CD14-positive monocyte (primary cell): ENCODE data around the gene ARL5C. TPM values are rescaled to one million over a fixed set of nuclear protein-coding genes. Genes with fewer than 3 reads are reported as not detected.

Experiments used
- DNase-seq, 3 donors: peaks; one replicate each; pipeline ENCODE4 v3.0.0-alpha.2; 2011 to 2022
- H2AFZ ChIP-seq: 2 replicates; pipeline ENCODE4 v1.6.0; 2012; ENCODE audit warnings: mild to moderate bottlenecking, low read depth, low read length, inconsistent platforms; ENCODE audit not compliant: insufficient read depth, poor library complexity, severe bottlenecking
- H3K27ac ChIP-seq, 2 donors: 1 replicate in 1 of 2; 2 replicates in 1 of 2; pipeline ENCODE4 v1.5.1; 2012 to 2013; ENCODE audit warnings: low read length in 2 of 2, control low read depth in 1 of 2, inconsistent platforms in 1 of 2, low read depth in 1 of 2, mild to moderate bottlenecking in 1 of 2
- H3K27me3 ChIP-seq, 2 donors: one replicate each; pipeline versions ENCODE4 v1.6.0 to v1.6.1; 2011 to 2013; ENCODE audit warnings: low read length in 2 of 2; ENCODE audit not compliant: control insufficient read depth in 2 of 2, insufficient read depth in 2 of 2
- H3K36me3 ChIP-seq, 2 donors: replicated peaks in 1 of 2; 1 replicate in 1 of 2; 2 replicates in 1 of 2; pipeline versions ENCODE4 v1.5.1 to v1.6.1; 2012 to 2013; ENCODE audit warnings: low read length in 2 of 2, control low read depth in 1 of 2, inconsistent platforms in 1 of 2, mild to moderate bottlenecking in 1 of 2; ENCODE audit not compliant: insufficient read depth in 2 of 2, control insufficient read depth in 1 of 2
- H3K4me1 ChIP-seq, 2 donors: 1 replicate in 1 of 2; 2 replicates in 1 of 2; pipeline versions ENCODE4 v1.5.1 to v1.6.1; 2012 to 2013; ENCODE audit warnings: low read length in 2 of 2, control low read depth in 1 of 2, inconsistent platforms in 1 of 2, mild to moderate bottlenecking in 1 of 2, moderate library complexity in 1 of 2; ENCODE audit not compliant: insufficient read depth in 2 of 2, control insufficient read depth in 1 of 2
- H3K4me2 ChIP-seq: replicated peaks from 2 replicates; pipeline ENCODE3; 2012; ENCODE audit warnings: low read length, moderate library complexity, mild to moderate bottlenecking; ENCODE audit not compliant: poor library complexity, severe bottlenecking; ENCODE audit errors: extremely low read depth
- H3K4me3 ChIP-seq, 3 experiments: fragments of 200-600 bp in 1 of 3; sonication (generic) in 1 of 3; replicated peaks in 1 of 3; 1 replicate in 2 of 3; 2 replicates in 1 of 3; pipeline ENCODE4 v1.5.1; 2011 to 2013; ENCODE audit warnings: low read length in 3 of 3, mild to moderate bottlenecking in 3 of 3, control low read depth in 2 of 3, low read depth in 2 of 3, inconsistent platforms in 1 of 3, moderate library complexity in 1 of 3
- H3K79me2 ChIP-seq: 2 replicates; pipeline ENCODE4 v1.6.0; 2012; ENCODE audit warnings: mild to moderate bottlenecking, control low read depth, inconsistent platforms, low read length, moderate library complexity; ENCODE audit not compliant: insufficient read depth
- H3K9ac ChIP-seq: 2 replicates; pipeline ENCODE4 v1.6.0; 2017; ENCODE audit warnings: low read length, mild to moderate bottlenecking; ENCODE audit not compliant: insufficient read depth, poor library complexity, severe bottlenecking
- H3K9me3 ChIP-seq, 2 donors: replicated peaks in 1 of 2; 1 replicate in 1 of 2; 2 replicates in 1 of 2; pipeline versions ENCODE4 v1.5.1 to v1.6.1; 2012 to 2013; ENCODE audit warnings: low read length in 2 of 2, control low read depth in 1 of 2; ENCODE audit not compliant: control insufficient read depth in 1 of 2, insufficient read depth in 1 of 2
- H4K20me1 ChIP-seq: 2 replicates; pipeline ENCODE4 v1.6.0; 2012; ENCODE audit warnings: mild to moderate bottlenecking, low read length, control low read depth, moderate library complexity; ENCODE audit not compliant: insufficient read depth
- H3K27ac Mint-ChIP-seq, 7 donors: one replicate each; pipeline ENCODE4 v1.8.0; 2020; ENCODE audit warnings: mild to moderate bottlenecking in 7 of 7, mixed read lengths in 7 of 7, moderate library complexity in 6 of 7, inconsistent platforms in 2 of 7
- H3K27me3 Mint-ChIP-seq, 3 donors: one replicate each; pipeline ENCODE4 v1.8.0; 2021 to 2022; ENCODE audit warnings: low read depth in 3 of 3, mild to moderate bottlenecking in 3 of 3, mixed read lengths in 3 of 3, moderate library complexity in 3 of 3, inconsistent platforms in 1 of 3
- H3K36me3 Mint-ChIP-seq, 2 donors: one replicate each; pipeline ENCODE4 v1.8.0; 2020; ENCODE audit warnings: mixed read lengths in 2 of 2, inconsistent platforms in 1 of 2, mild to moderate bottlenecking in 1 of 2
- H3K4me1 Mint-ChIP-seq: one replicate; pipeline ENCODE4 v1.8.0; 2020; ENCODE audit warnings: mild to moderate bottlenecking, mixed read lengths
- H3K4me3 Mint-ChIP-seq, 2 donors: one replicate each; pipeline ENCODE4 v1.8.0; 2020; ENCODE audit warnings: mild to moderate bottlenecking in 2 of 2, mixed read lengths in 2 of 2, moderate library complexity in 1 of 2
- H3K9me3 Mint-ChIP-seq, 7 donors: one replicate each; pipeline ENCODE4 v1.8.0; 2020 to 2022; ENCODE audit warnings: mixed read lengths in 7 of 7, mild to moderate bottlenecking in 6 of 7, moderate library complexity in 6 of 7, inconsistent platforms in 2 of 7
- CTCF ChIP-seq: fragments of 200-600 bp; IDR thresholded peaks from one replicate; pipeline ENCODE4 v1.8.0; 2022; ENCODE audit warnings: antibody characterized with exemption, mild to moderate bottlenecking
- WGBS: methylation state at CpG from one replicate; pipeline ENCODE4 v1.1.5; 2013; ENCODE audit warnings: missing lambda C conversion rate; ENCODE audit not compliant: insufficient coverage; 5-methylcytosine and 5-hydroxymethylcytosine counted together
- intact Hi-C, 2 donors: fragments of 100-400 bp; cut with micrococcal nuclease; formaldehyde crosslinking; loops; one replicate each; pipeline versions ENCODE4 v1.15.0 to v1.15.1; 2023
- polyA plus RNA-seq, 3 donors: library from polyadenylated mRNA; depleted of rRNA in 1 of 3; unstranded in 2 of 3; stranded (reverse) in 1 of 3; fragments of 300-500 nt in 2 of 3; fragments of >200 nt in 1 of 3; fragmentation: Illumina TruSeq in 2 of 3; gene quantifications; 1 replicate in 2 of 3; 2 replicates in 1 of 3; pipeline ENCODE4 v1.2.3, GENCODE V29; 2012 to 2021

ARL5C gene
- polyA plus RNA-seq, 3 donors: 0.04 TPM; not detected in 2

GRCh38 chr17:39164675-39165143 lies 1.3 kb downstream of the ARL5C start:
- intact Hi-C loops: loop anchor here (2.0 to 10.0 kb wide), 5 partner anchors 32 to 177 kb away; partner anchors contain the start of gene CACNB1 (in 2 of the 2)
- Histone ChIP-seq H3K9me3 (no peaks in the 10 kb centered on the region), H3K79me2 (peaks cover 14% of the 10 kb centered on the region), H3K27ac (peak overlapping the region; percentile 3 to 46), H3K4me1 (peaks cover 62 to 72% of the 10 kb centered on the region in 2 donors), H3K27me3 (no peaks in the 10 kb centered on the region), H3K36me3 (no peaks in the 10 kb centered on the region), H3K4me3 (peak overlapping the region; percentile 56 to 92 (median 72)), H3K9ac (peak overlapping the region; percentile 58), H2AFZ (peak overlapping the region; percentile 96), H4K20me1 (no peaks in the 10 kb centered on the region), H3K4me2 (peak overlapping the region; percentile 85)
- DNase-seq: peak; percentile 77 to 83 (median 78)
- 0% methylated on average over 13 of the region's 15 CpGs for WGBS
- H3K27ac Mint-ChIP-seq: peak overlapping the region; percentile 46 to 88 (median 77)
- H3K9me3 Mint-ChIP-seq: peaks cover 0 to 7% (median 3%) of the 10 kb centered on the region in 7 donors
- no peaks in the 10 kb centered on the region for H3K36me3 Mint-ChIP-seq
- peaks cover 67% of the 10 kb centered on the region for H3K4me1 Mint-ChIP-seq
- H3K27me3 Mint-ChIP-seq: peaks cover under 1 to 3% (median 2%) of the 10 kb centered on the region in 3 donors
- H3K4me3 Mint-ChIP-seq: peak overlapping the region; percentile 98 to 99
- peak; percentile 95 for TF ChIP-seq CTCF

GRCh38 chr17:39161962-39162361 lies 4.0 kb downstream of the ARL5C start:
- H3K27me3 ChIP-seq: no peaks in the 10 kb centered on the region
- no peak for TF ChIP-seq CTCF
- H3K79me2 ChIP-seq: peaks cover 14% of the 10 kb centered on the region
- no peaks in the 10 kb centered on the region for H3K9me3 Mint-ChIP-seq
- H4K20me1 ChIP-seq: no peaks in the 10 kb centered on the region
- H3K4me3 Mint-ChIP-seq: no peak overlapping the region
- no peak overlapping the region for H3K9ac ChIP-seq
- H3K9me3 ChIP-seq: no peaks in the 10 kb centered on the region
- H3K27ac Mint-ChIP-seq: peak overlapping the region in 3 of 7 donors; percentile 50 to 89 (median 80)
- H3K27ac ChIP-seq: no peak overlapping the region
- no peaks in the 10 kb centered on the region for H3K36me3 ChIP-seq
- no peaks in the 10 kb centered on the region for H3K36me3 Mint-ChIP-seq
- intact Hi-C loops: loop anchor here (5.0 to 10.0 kb wide), 3 partner anchors 35 to 83 kb away; partner anchors contain the start of gene CACNB1 (in 1 of the 2)
- peaks cover 2 to 5% (median 3%) of the 10 kb centered on the region in 3 donors for H3K27me3 Mint-ChIP-seq
- H3K4me1 Mint-ChIP-seq: peaks cover 50% of the 10 kb centered on the region
- H3K4me1 ChIP-seq: peaks cover 41 to 48% of the 10 kb centered on the region in 2 donors
- no peak for DNase-seq
- no peak overlapping the region for H2AFZ ChIP-seq
- H3K4me3 ChIP-seq: no peak overlapping the region
- 86% methylated on average over 1 of the region's 2 CpGs for WGBS
- no peak overlapping the region for H3K4me2 ChIP-seq
